OCI-LY1 (cell line): ENCODE results near the gene FGF5.

Source experiments
- H2AFZ ChIP-seq: fragments of 200-600 bp; sonication (generic), shearing (Covaris generic); 2 replicates; pipeline ENCODE4 v1.6.0; 2014; ENCODE audit warnings: antibody characterized with exemption, mild to moderate bottlenecking, low read length
- H3F3A ChIP-seq: fragments of 200-600 bp; sonication (generic), shearing (Covaris generic); 2 replicates; pipeline ENCODE4 v1.6.0; 2014; ENCODE audit warnings: mild to moderate bottlenecking, antibody characterized with exemption, low read length, moderate library complexity; ENCODE audit not compliant: insufficient read depth
- H3K27ac ChIP-seq: fragments of 200-600 bp; sonication (generic); 2 replicates; pipeline ENCODE4 v1.5.1; 2014; ENCODE audit warnings: low read length, mixed run types, mild to moderate bottlenecking, low read depth; ENCODE audit not compliant: poor library complexity, severe bottlenecking
- H3K27me3 ChIP-seq: fragments of 200-600 bp; sonication (generic); 2 replicates; pipeline ENCODE4 v1.6.0; 2014; ENCODE audit warnings: antibody characterized with exemption, mild to moderate bottlenecking, low read length, moderate library complexity; ENCODE audit not compliant: insufficient read depth
- H3K36me3 ChIP-seq: fragments of 200-600 bp; sonication (generic); 2 replicates; pipeline ENCODE4 v1.6.1; 2014; ENCODE audit warnings: mild to moderate bottlenecking, antibody characterized with exemption, low read length, moderate library complexity, mixed read lengths; ENCODE audit not compliant: insufficient read depth
- H3K4me1 ChIP-seq: fragments of 200-600 bp; sonication (generic); 2 replicates; pipeline ENCODE4 v1.5.1; 2014; ENCODE audit warnings: mild to moderate bottlenecking, low read length, moderate library complexity; ENCODE audit not compliant: insufficient read depth, severe bottlenecking
- H3K4me2 ChIP-seq: fragments of 200-600 bp; sonication (generic), shearing (Covaris generic); 2 replicates; pipeline ENCODE4 v1.6.1; 2014; ENCODE audit warnings: low read length
- H3K4me3 ChIP-seq: fragments of 200-600 bp; sonication (generic); 2 replicates; pipeline ENCODE4 v1.5.1; 2014; ENCODE audit warnings: low read length, low read depth, mild to moderate bottlenecking, mixed read lengths; ENCODE audit not compliant: poor library complexity, severe bottlenecking
- H3K79me2 ChIP-seq: fragments of 200-600 bp; shearing (Covaris generic); 2 replicates; pipeline ENCODE4 v1.6.1; 2016; ENCODE audit warnings: mixed run types, low read length, mixed read lengths; ENCODE audit not compliant: insufficient read depth
- H3K9ac ChIP-seq: fragments of 200-600 bp; sonication (generic), shearing (Covaris generic); 2 replicates; pipeline ENCODE4 v1.6.1; 2014; ENCODE audit warnings: mild to moderate bottlenecking, low read length, mixed read lengths
- H3K9me2 ChIP-seq: fragments of 200-600 bp; sonication (generic), shearing (Covaris generic); 2 replicates; pipeline ENCODE4 v1.6.1; 2014; ENCODE audit warnings: low read depth, mild to moderate bottlenecking, low read length, mixed read lengths
- H3K9me3 ChIP-seq: fragments of 200-600 bp; shearing (Covaris generic); 2 replicates; pipeline ENCODE4 v1.6.1; 2014; ENCODE audit warnings: low read length, mixed read lengths
- H4K20me1 ChIP-seq: fragments of 200-600 bp; sonication (generic), shearing (Covaris generic); 2 replicates; pipeline ENCODE4 v1.6.0; 2016; ENCODE audit warnings: mild to moderate bottlenecking, low read length; ENCODE audit not compliant: insufficient read depth
- EZH2 ChIP-seq: fragments of 200-600 bp; sonication (generic), shearing (Covaris generic); IDR thresholded peaks from 2 replicates; pipeline ENCODE4 v1.8.0; 2017; ENCODE audit warnings: borderline replicate concordance, mixed run types, mild to moderate bottlenecking, antibody characterized with exemption, low read length, moderate library complexity, mixed read lengths
- TF ChIP-seq, protein P1 (sequence below): fragments of 200-600 bp; sonication (generic), shearing (Covaris generic); IDR thresholded peaks from 2 replicates; pipeline ENCODE4 v1.5.1; 2017; ENCODE audit warnings: mild to moderate bottlenecking, antibody characterized with exemption, low read length, moderate library complexity, mixed read lengths

FGF5 gene

DNA sequence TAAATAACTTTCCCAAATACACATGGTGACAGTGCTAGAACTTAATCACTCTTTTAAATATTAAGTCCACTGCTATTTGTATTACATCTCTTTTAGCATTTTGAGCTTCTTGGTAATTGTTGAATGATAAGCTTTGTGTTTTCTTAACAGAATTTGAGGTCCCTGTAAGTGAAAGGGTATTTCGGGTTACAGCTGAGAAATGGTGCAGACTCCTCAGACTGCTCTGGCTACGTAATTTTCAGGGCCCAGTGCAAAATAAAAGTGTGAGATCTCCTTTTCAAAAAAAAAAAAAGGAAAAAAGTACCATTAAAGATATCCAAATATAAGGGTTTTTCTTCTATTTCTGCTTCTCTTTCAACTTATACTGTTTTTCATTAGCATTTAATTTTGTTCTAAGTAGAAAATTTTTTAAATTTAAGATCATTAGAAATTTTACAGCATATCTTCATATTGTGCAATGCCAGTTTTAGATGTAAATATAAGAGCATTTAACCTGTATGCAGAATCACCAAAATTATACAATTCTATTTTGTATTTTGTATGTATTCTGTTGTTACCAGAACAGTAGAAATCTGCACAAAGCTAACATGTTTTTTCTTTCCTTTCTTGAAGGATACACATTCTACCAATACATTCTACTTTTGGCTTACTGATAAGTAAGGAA is 33.6 kb upstream of the FGF5 start:
- no peak overlapping the region for H3K4me2 ChIP-seq
- no peak overlapping the region for H2AFZ ChIP-seq
- H3K9ac ChIP-seq, result no peak overlapping the region
- TF ChIP-seq, protein P1, sequence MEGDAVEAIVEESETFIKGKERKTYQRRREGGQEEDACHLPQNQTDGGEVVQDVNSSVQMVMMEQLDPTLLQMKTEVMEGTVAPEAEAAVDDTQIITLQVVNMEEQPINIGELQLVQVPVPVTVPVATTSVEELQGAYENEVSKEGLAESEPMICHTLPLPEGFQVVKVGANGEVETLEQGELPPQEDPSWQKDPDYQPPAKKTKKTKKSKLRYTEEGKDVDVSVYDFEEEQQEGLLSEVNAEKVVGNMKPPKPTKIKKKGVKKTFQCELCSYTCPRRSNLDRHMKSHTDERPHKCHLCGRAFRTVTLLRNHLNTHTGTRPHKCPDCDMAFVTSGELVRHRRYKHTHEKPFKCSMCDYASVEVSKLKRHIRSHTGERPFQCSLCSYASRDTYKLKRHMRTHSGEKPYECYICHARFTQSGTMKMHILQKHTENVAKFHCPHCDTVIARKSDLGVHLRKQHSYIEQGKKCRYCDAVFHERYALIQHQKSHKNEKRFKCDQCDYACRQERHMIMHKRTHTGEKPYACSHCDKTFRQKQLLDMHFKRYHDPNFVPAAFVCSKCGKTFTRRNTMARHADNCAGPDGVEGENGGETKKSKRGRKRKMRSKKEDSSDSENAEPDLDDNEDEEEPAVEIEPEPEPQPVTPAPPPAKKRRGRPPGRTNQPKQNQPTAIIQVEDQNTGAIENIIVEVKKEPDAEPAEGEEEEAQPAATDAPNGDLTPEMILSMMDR, result no peak
- no peak for TF ChIP-seq EZH2
- H3K79me2 ChIP-seq, result no peaks in the 10 kb centered on the region
- H3K4me3 ChIP-seq, result no peak overlapping the region
- no peaks in the 10 kb centered on the region for H3K9me3 ChIP-seq
- H3K4me1 ChIP-seq, result no peaks in the 10 kb centered on the region
- no peaks in the 10 kb centered on the region for H3F3A ChIP-seq
- no peaks in the 10 kb centered on the region for H4K20me1 ChIP-seq
- no peak overlapping the region for H3K27ac ChIP-seq
- no peaks in the 10 kb centered on the region for H3K9me2 ChIP-seq
- H3K36me3 ChIP-seq, result no peaks in the 10 kb centered on the region
- H3K27me3 ChIP-seq, result no peaks in the 10 kb centered on the region

DNA sequence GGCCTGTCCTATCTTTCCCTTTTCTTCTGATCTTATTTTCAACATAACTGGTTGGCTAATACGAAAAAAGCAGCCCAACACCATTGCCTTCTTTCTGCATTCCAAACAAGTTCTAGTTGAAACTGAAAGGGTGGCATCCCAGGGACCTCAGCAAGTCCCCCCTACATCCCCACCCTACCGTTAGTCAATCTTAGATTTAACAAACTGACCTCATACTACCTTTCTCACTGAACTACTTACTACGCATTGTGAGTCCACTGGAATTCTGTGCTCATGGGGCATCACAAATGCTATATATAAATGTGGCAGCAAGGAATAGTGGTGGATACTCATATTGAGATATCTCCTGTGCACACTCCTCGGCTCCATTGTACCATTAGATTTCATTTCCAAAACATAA is 33.1 kb upstream of the FGF5 start:
- no peak overlapping the region for H3K4me2 ChIP-seq
- H3K9me3 ChIP-seq, result no peaks in the 10 kb centered on the region
- H3K4me1 ChIP-seq, result no peaks in the 10 kb centered on the region
- no peaks in the 10 kb centered on the region for H3K27me3 ChIP-seq
- TF ChIP-seq, protein P1, result no peak
- no peak for TF ChIP-seq EZH2
- H3K9me2 ChIP-seq, result no peaks in the 10 kb centered on the region
- no peak overlapping the region for H3K9ac ChIP-seq
- H3K27ac ChIP-seq, result no peak overlapping the region
- H3K79me2 ChIP-seq, result no peaks in the 10 kb centered on the region
- no peak overlapping the region for H2AFZ ChIP-seq
- no peaks in the 10 kb centered on the region for H3K36me3 ChIP-seq
- H3K4me3 ChIP-seq, result no peak overlapping the region
- no peaks in the 10 kb centered on the region for H4K20me1 ChIP-seq
- H3F3A ChIP-seq, result no peaks in the 10 kb centered on the region

DNA sequence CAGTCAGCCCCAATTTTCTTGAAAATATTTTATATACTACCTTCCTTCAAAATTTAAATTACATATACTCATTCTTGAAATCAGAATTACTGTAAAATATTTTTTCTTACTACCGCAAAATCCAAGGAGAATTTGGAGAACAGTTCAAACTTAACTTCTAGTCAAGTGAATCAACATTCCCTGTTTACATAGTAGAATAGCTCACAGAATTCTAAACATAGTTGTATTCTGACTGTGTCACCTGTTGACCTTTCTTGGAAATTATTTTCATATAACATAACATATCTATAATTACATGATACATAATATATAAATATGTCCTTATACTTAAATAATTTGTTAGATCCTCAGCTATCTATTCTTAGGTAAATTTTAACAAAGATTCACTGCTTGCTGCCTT is 31.0 kb upstream of the FGF5 start:
- Histone ChIP-seq H3K4me3 (no peak overlapping the region), H4K20me1 (no peaks in the 10 kb centered on the region), H3K4me2 (no peak overlapping the region), H3K9me2 (no peaks in the 10 kb centered on the region), H3K79me2 (no peaks in the 10 kb centered on the region), H3K36me3 (no peaks in the 10 kb centered on the region), H3K9ac (no peak overlapping the region), H2AFZ (no peak overlapping the region), H3K9me3 (no peaks in the 10 kb centered on the region), H3F3A (no peaks in the 10 kb centered on the region), H3K27me3 (no peaks in the 10 kb centered on the region), H3K4me1 (no peaks in the 10 kb centered on the region), H3K27ac (no peak overlapping the region)
- TF ChIP-seq, protein P1, result no peak
- TF ChIP-seq EZH2, result no peak
